ENCODE measurements around the gene GLRA3. TPM values are rescaled to one million over a fixed set of nuclear protein-coding genes. Genes with fewer than 3 reads are reported as not detected.
"Not testable (repeated sequence)": the region's sequence is repeated elsewhere in the genome, so short reads cannot be mapped to it uniquely, and the experiment has no call there.

GLRA3 gene
- total RNA-seq, 1 donor, result not detected

DNA sequence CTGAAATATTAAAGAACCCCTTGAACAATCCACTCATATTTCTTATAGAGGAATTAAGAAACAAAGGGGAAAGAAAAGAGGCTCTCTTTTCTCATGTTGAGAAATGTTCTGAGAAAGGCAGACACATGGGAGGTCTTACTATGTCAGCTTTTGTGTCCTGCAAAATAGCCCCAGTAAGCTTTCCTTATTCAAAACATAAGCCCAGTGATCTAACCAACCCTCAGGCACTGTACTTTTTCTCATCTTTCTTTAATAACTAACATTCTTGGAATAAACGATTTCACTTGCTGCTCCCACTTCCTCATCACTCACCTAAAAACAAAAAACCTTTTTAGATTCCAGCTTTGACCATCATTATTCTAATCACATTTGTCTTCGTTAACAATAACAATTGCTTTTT is 115.9 kb downstream of the GLRA3 start:
- Histone ChIP-seq H3K4me1 (ENCODE audit: insufficient read depth, low read length) (no peaks in the 10 kb centered on the region), H3K4me3 (ENCODE audit: low read length) (no peak overlapping the region), H3K27me3 (ENCODE audit: insufficient read depth, low read length) (no peaks in the 10 kb centered on the region), H3K9me3 (ENCODE audit: low read depth, low read length) (no peaks in the 10 kb centered on the region)

- H3K4me3 ChIP-seq (ENCODE audit: low read length), result no peak overlapping the region
- no peaks in the 10 kb centered on the region for H3K4me1 ChIP-seq (ENCODE audit: insufficient read depth, low read length)
- no peaks in the 10 kb centered on the region for H3K27me3 ChIP-seq (ENCODE audit: insufficient read depth, low read length)
- H3K9me3 ChIP-seq (ENCODE audit: low read depth, low read length), result no peaks in the 10 kb centered on the region
These were observed 119.5 kb downstream of the GLRA3 start for GRCh38 chr4:174709526-174709925.

- H3K9me3 ChIP-seq (ENCODE audit: low read depth, low read length), result no peaks in the 10 kb centered on the region
- no peaks in the 10 kb centered on the region for H3K4me1 ChIP-seq (ENCODE audit: insufficient read depth, low read length)
- no peaks in the 10 kb centered on the region for H3K27me3 ChIP-seq (ENCODE audit: insufficient read depth, low read length)
- H3K4me3 ChIP-seq (ENCODE audit: low read length), result no peak overlapping the region
These were observed 120.7 kb downstream of the GLRA3 start for GRCh38 chr4:174708381-174708780.

GRCh38 chr4:174707902-174708301 is 121.1 kb downstream of the GLRA3 start:
- no peak overlapping the region for H3K4me3 ChIP-seq (ENCODE audit: low read length)

GRCh38 chr4:174707051-174707676 is 121.9 kb downstream of the GLRA3 start:
- H3K4me1 ChIP-seq (ENCODE audit: insufficient read depth, low read length), result no peaks in the 10 kb centered on the region
- no peak overlapping the region for H3K4me3 ChIP-seq (ENCODE audit: low read length)
- no peaks in the 10 kb centered on the region for H3K9me3 ChIP-seq (ENCODE audit: low read depth, low read length)
- no peaks in the 10 kb centered on the region for H3K27me3 ChIP-seq (ENCODE audit: insufficient read depth, low read length)

More at GRCh38 chr4:174707902-174708301, 121.1 kb downstream of the GLRA3 start:
- Histone ChIP-seq H3K9me3 (ENCODE audit: low read depth, low read length) (no peaks in the 10 kb centered on the region), H3K4me1 (ENCODE audit: insufficient read depth, low read length) (no peaks in the 10 kb centered on the region), H3K27me3 (ENCODE audit: insufficient read depth, low read length) (no peaks in the 10 kb centered on the region)

DNA sequence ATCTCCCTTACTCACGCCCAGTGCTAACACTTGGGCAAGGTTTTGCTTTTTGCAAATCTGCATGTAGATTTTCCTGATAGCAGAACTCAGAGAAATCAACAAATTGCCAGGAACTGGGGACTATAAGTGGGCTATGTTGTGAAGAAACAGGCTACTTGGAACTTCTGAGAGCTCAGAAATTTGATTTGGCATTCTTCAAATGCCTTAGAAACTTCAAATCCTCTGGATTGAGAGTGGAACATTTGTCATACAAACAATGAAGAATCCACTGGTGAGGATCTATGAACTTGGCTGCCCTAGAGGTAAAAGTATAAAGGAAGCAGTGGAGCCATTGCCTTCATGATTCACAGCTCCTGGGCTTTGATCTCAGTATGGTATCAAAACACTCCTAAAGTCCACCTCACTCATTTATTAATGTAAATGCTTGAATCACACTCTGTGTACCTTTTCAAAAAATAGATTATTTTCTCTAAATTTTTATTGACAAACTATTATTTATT is 126.0 kb downstream of the GLRA3 start:
- H3K27me3 ChIP-seq (ENCODE audit: insufficient read depth, low read length), result no peaks in the 10 kb centered on the region
- H3K4me3 ChIP-seq (ENCODE audit: low read length), result no peak overlapping the region
- H3K4me1 ChIP-seq (ENCODE audit: insufficient read depth, low read length), result no peaks in the 10 kb centered on the region
- no peaks in the 10 kb centered on the region for H3K9me3 ChIP-seq (ENCODE audit: low read depth, low read length)

GRCh38 chr4:174699654-174700053 is 129.4 kb downstream of the GLRA3 start:
- Histone ChIP-seq H3K4me1 (ENCODE audit: insufficient read depth, low read length) (no peaks in the 10 kb centered on the region), H3K4me3 (ENCODE audit: low read length) (no peak overlapping the region), H3K27me3 (ENCODE audit: insufficient read depth, low read length) (no peaks in the 10 kb centered on the region), H3K9me3 (ENCODE audit: low read depth, low read length) (no peaks in the 10 kb centered on the region)

GRCh38 chr4:174697896-174698295 is 131.2 kb downstream of the GLRA3 start:
- Histone ChIP-seq H3K9me3 (ENCODE audit: low read depth, low read length) (no peaks in the 10 kb centered on the region), H3K4me3 (ENCODE audit: low read length) (no peak overlapping the region), H3K27me3 (ENCODE audit: insufficient read depth, low read length) (no peaks in the 10 kb centered on the region), H3K4me1 (ENCODE audit: insufficient read depth, low read length) (no peaks in the 10 kb centered on the region)

- Histone ChIP-seq H3K27me3 (ENCODE audit: insufficient read depth, low read length) (no peaks in the 10 kb centered on the region), H3K4me3 (ENCODE audit: low read length) (no peak overlapping the region), H3K9me3 (ENCODE audit: low read depth, low read length) (no peaks in the 10 kb centered on the region), H3K4me1 (ENCODE audit: insufficient read depth, low read length) (no peaks in the 10 kb centered on the region)
These were observed 131.8 kb downstream of the GLRA3 start for GRCh38 chr4:174697202-174697601.

GRCh38 chr4:174696657-174697056 is 132.4 kb downstream of the GLRA3 start:
- Histone ChIP-seq H3K4me1 (ENCODE audit: insufficient read depth, low read length) (no peaks in the 10 kb centered on the region), H3K27me3 (ENCODE audit: insufficient read depth, low read length) (no peaks in the 10 kb centered on the region), H3K4me3 (ENCODE audit: low read length) (no peak overlapping the region), H3K9me3 (ENCODE audit: low read depth, low read length) (no peaks in the 10 kb centered on the region)

- H3K4me1 ChIP-seq (ENCODE audit: insufficient read depth, low read length); H3K9me3 ChIP-seq (ENCODE audit: low read depth, low read length); H3K27me3 ChIP-seq (ENCODE audit: insufficient read depth, low read length); H3K4me3 ChIP-seq (ENCODE audit: low read length): not testable (repeated sequence)
These were observed 137.2 kb downstream of the GLRA3 start for GRCh38 chr4:174691876-174692275.

DNA sequence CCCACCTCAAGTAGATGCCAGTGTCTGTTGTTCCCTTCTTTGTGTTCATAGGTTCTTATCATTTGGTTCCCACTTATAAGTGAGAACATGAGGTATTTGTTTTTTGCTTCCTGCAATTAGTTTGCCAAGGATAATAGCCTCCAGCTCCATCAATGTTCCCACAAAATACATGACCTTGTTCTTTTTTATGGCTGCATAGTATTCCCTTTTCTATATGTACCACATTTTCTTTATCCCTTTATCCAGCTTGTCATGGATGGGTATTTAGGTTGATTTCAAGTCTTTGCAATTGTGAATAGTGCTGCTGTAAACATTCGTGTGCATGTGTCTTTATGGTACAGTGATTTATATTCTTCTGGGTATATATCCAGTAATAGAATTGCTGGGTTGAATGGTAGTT is 138.4 kb downstream of the GLRA3 start:
- Histone ChIP-seq H3K27me3 (ENCODE audit: insufficient read depth, low read length) (no peaks in the 10 kb centered on the region), H3K9me3 (ENCODE audit: low read depth, low read length) (peaks cover 7% of the 10 kb centered on the region), H3K4me1 (ENCODE audit: insufficient read depth, low read length) (no peaks in the 10 kb centered on the region), H3K4me3 (ENCODE audit: low read length) (no peak overlapping the region)

DNA sequence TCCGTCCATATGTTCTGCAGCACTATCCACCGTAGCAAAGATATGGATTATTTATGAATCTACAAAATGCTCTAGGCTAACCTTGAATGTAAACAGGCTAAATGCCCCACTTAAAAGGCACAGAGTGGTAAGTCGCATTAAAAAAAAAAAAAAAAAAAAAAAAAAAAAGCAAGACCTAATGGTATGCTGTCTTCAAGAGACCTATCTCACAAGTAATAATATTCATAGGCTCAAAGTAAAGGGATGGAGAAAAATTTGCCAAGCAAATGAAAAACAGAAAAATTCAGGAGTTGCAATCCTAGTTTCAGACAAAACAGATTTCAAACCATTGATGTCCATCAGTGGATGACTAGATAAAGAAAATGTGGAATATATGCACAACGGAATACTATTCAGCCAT is 139.4 kb downstream of the GLRA3 start:
- no peaks in the 10 kb centered on the region for H3K4me1 ChIP-seq (ENCODE audit: insufficient read depth, low read length)
- H3K4me3 ChIP-seq (ENCODE audit: low read length), result no peak overlapping the region
- H3K9me3 ChIP-seq (ENCODE audit: low read depth, low read length), result peaks cover 7% of the 10 kb centered on the region
- no peaks in the 10 kb centered on the region for H3K27me3 ChIP-seq (ENCODE audit: insufficient read depth, low read length)

GRCh38 chr4:174686826-174687225 is 142.2 kb downstream of the GLRA3 start:
- no peak overlapping the region for H3K4me3 ChIP-seq (ENCODE audit: low read length)
- no peaks in the 10 kb centered on the region for H3K27me3 ChIP-seq (ENCODE audit: insufficient read depth, low read length)
- H3K9me3 ChIP-seq (ENCODE audit: low read depth, low read length), result peaks cover 7% of the 10 kb centered on the region
- H3K4me1 ChIP-seq (ENCODE audit: insufficient read depth, low read length), result no peaks in the 10 kb centered on the region

DNA sequence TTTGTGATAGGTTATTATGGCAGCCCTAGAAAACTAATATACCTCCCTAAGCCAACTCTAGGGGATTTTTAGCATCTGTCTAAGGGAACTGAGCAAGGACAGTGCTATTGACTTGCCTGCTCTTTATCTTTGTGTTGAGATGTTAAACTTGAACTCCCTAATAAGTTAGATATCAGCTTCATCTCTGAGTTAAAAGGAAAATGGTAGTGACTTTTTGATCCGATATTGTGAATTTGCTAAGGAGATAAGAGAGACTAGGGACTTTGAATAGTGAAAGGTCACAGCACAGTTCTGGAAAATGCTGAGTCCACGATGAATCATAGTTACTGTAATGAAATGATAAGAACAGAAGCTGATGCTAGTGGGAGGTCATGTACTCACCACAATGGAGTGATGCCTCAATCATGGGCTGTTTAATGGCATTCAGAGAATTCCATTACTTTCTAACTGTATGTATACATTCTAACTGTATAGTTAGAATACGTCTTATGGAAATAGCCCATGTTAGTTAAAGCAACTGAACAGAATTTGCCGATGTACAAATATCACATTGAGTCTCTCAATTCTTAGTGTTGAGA is 147.2 kb downstream of the GLRA3 start:
- Histone ChIP-seq H3K4me1 (ENCODE audit: insufficient read depth, low read length) (no peaks in the 10 kb centered on the region), H3K27me3 (ENCODE audit: insufficient read depth, low read length) (no peaks in the 10 kb centered on the region), H3K4me3 (ENCODE audit: low read length) (no peak overlapping the region), H3K9me3 (ENCODE audit: low read depth, low read length) (no peaks in the 10 kb centered on the region)

GRCh38 chr4:174674305-174674840 is 154.7 kb downstream of the GLRA3 start:
- no peaks in the 10 kb centered on the region for H3K27me3 ChIP-seq (ENCODE audit: insufficient read depth, low read length)
- no peaks in the 10 kb centered on the region for H3K9me3 ChIP-seq (ENCODE audit: low read depth, low read length)
- H3K4me3 ChIP-seq (ENCODE audit: low read length), result no peak overlapping the region
- no peaks in the 10 kb centered on the region for H3K4me1 ChIP-seq (ENCODE audit: insufficient read depth, low read length)

All from mononuclear cell (primary cell).